ENCODE results near the gene COL27A1. TPM values are rescaled to one million over a fixed set of nuclear protein-coding genes. Genes with fewer than 3 reads are reported as not detected.

COL27A1 gene
- total RNA-seq (1 to 10 TPM; 2.6 to 8.4 (median 7.1) TPM), polyA plus RNA-seq (10.3 TPM)
- long read RNA-seq, donor 1, partial matches to known transcripts: 6 of 9 reads
- long read RNA-seq, donor 1, other reads (novel, unspliced or antisense): 3 of 9 reads
- long read RNA-seq, donor 2, partial matches to known transcripts: 1 of 1 reads
- long read RNA-seq, donor 2, other reads (novel, unspliced or antisense): 0 of 1 reads
- long read RNA-seq, donor 3, partial matches to known transcripts: 0 of 1 reads
- long read RNA-seq, donor 3, other reads (novel, unspliced or antisense): 1 of 1 reads
- long read RNA-seq, donor 4, partial matches to known transcripts: 1 of 3 reads
- long read RNA-seq, donor 4, other reads (novel, unspliced or antisense): 2 of 3 reads

DNA sequence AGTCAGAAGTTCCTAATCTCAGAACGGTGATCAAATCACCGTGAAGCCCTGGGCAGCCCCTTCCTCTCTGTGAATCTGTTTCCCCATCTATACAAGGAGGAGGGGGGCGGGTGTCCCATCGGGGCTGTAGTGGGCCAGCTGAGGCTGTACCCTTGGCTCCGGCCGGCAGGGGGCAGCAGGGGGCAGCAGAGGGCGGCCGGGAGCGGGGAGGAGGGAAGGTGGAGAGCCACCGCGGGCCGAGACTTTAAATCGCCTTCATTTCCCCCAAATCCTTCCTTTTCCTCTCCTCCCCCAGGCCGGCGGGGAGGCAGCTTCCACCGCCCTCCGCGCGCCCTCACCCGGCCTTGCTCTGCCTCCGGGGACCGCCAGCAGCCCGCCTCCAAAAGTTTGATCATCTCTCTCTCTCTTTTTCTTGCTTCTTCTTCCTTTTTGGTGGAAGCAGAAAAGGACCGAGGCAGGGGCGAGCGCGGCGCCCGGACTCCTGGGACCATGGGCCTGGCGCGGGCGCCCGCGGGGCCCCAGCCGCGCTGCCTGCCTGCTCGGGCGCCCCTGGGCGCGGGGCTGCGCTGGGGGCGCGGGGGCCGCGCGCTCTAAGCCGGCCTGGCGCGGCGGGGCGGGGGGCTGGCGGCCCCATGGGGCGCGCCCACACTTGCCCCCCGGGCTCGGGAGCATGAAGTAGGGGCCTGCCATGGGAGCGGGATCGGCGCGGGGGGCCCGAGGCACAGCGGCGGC, at the start of gene COL27A1:
TSS of gene COL27A1 (plus strand) at position 275 of the 732 bp plus-strand sequence. CDS start at position 689, 414 bp downstream.
- Histone ChIP-seq H3K27me3 (ENCODE audit: control insufficient read depth, insufficient read depth) (no peaks in the 10 kb centered on the region), H3K4me3 (ENCODE audit: low read length) (peak within 1 kb of the TSS; percentile 89), H3K4me1 (ENCODE audit: control insufficient read depth, insufficient read depth, low read length) (peaks cover 2% of the 10 kb centered on the region), H3K9me3 (ENCODE audit: control insufficient read depth, low read length) (no peaks in the 10 kb centered on the region), H3K27ac (ENCODE audit: low read length) (no peak within 1 kb of the TSS)
- intact Hi-C loops (cut with DNase I): loop anchor here in 3 of 4 donors (1.0 to 10.0 kb wide), 6 partner anchors 107 to 137 kb away; no protein-coding TSS in a partner anchor
- WGBS: under 1% methylated on average over 63 of the region's 63 CpGs
- ATAC-seq: peak; percentile 90 to 93
- DNase-seq: peak; percentile 81 to 95 (median 94)

DNA sequence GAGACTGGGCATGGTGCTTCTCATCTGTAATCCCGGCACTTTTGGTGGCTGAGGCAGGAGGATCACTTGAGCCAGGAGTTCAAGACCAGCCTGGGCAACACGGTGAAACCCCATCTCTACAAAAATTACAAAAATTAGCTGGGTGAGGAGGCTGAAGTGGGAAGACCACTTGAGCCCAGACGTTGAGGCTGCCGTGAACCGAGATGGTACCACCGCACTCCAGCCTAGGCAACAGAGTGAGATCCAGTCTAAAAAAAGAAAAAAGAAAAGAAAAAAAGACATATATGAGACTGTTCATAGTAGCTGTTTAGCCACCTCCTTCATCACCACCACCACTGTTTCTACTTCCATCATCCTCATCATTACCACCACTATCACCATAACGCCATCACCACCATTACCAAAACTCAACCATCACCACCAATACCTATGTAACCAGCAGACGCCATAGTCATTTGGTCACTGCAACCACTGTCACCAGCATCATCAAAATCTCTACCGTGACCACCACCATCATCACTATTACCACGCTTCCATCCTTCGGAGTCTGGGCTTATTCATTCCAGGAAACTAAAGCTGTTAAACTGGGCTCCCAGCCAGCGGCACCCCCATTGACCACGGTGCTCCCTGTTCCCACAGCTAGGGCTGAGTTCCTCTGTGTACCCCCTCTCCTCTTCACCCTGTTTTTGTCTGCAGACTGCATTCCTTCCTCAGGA, 47.9 kb upstream of the COL27A1 start:
- no peaks in the 10 kb centered on the region for H3K4me1 ChIP-seq (ENCODE audit: control insufficient read depth, insufficient read depth, low read length)
- no peaks in the 10 kb centered on the region for H3K9me3 ChIP-seq (ENCODE audit: control insufficient read depth, low read length)
- WGBS: 63% methylated on average over 13 of the region's 13 CpGs
- H3K27me3 ChIP-seq (ENCODE audit: control insufficient read depth, insufficient read depth): no peaks in the 10 kb centered on the region
- H3K4me3 ChIP-seq (ENCODE audit: low read length): no peak overlapping the region
- intact Hi-C loops (cut with DNase I): loop anchor here (2.0 to 5.0 kb wide), 4 partner anchors 45 to 185 kb away; no protein-coding TSS in a partner anchor
- no peak overlapping the region for H3K27ac ChIP-seq (ENCODE audit: low read length)
- ATAC-seq (no peak), DNase-seq (peak in 1 of 3 donors; percentile 56)

DNA sequence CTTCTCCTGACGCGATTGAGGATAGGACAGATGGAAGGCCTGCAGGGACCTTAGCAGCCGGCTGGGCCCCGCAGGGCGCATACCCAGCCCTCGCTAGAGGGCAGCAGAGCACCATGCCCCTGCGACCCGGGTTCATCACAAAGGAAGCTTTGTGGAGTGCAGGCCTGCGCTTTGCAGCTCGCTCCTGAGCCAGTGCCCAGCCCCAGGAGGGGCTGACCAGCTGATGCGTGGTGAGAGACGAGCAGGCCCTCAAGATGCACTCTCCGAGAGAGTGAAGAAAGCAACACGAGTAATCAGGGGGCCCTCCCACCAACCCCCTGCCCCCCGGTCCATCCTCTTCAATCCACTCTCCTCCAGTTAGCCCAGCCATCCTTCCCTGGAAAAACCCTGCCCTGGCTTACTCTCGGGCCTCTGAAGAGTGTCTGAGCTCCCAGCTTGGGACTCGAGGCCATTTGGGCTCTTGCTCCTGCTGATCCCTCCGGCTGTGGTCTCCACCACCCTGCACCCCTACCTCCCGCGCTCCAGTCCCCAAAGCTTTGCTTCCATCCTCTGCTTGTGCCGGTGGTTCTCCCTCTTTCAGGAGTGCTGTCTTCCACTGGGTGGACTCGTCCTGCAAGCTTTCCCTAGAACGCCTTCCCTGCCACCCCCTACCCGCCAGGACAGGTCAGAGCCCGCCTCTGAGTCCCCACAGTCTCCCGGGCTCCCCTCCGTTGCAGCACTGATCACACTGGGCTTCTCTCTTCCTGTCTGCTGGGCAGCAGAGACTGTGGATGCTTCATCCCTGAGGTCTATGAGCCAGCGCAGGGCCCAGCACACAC, 47.1 kb upstream of the COL27A1 start:
- WGBS: 42% methylated on average over 28 of the region's 28 CpGs

DNA sequence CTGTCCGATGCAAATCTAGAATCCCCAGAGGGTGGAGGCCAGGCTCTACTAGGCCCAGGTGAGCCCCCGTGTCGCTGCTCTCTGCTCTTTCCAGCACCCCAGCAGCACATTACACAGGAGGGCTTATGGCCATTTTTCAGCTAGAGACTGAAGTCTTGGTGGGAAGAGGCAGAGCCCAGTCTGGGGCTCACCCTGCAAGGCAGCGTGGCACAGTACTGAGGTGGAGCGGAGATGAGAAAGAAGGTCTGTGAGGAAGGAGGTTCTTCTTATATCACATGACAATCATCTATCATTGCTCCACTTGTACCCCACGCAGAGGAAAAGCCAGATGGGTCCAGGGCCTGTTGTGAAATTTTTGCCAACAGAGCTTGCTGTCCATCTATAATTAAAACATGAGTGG, 46.2 kb upstream of the COL27A1 start:
- no peaks in the 10 kb centered on the region for H3K27me3 ChIP-seq (ENCODE audit: control insufficient read depth, insufficient read depth)

More for the DNA sequence above, 47.1 kb upstream of the COL27A1 start:
- DNase-seq: peak; percentile 81 to 94 (median 93)
- Histone ChIP-seq H3K4me1 (ENCODE audit: control insufficient read depth, insufficient read depth, low read length) (peaks cover 2% of the 10 kb centered on the region), H3K9me3 (ENCODE audit: control insufficient read depth, low read length) (no peaks in the 10 kb centered on the region), H3K27ac (ENCODE audit: low read length) (no peak overlapping the region), H3K27me3 (ENCODE audit: control insufficient read depth, insufficient read depth) (no peaks in the 10 kb centered on the region), H3K4me3 (ENCODE audit: low read length) (no peak overlapping the region)
- peak; percentile 95 to 97 for ATAC-seq
- intact Hi-C loops (cut with DNase I): loop anchor here (2.0 to 5.0 kb wide), 4 partner anchors 44 to 184 kb away; no protein-coding TSS in a partner anchor

DNA sequence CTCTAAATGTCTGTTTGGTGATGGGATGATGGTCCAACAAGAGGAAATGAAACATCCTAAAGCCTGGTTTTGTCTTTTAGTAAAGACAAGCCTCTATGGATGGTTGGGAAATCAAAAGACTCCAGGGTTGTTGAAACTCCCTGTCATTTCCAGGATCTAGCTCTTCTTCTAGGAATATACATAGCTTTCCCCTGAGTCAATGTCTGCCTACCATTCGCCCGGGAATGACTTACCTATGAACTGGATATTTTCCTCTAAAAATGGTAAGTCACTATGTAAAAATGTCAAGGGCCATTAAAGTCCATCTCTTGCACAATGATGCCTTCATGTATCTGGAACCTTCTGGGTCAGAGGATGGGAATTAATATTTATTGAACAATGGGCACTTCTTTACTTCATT, 45.2 kb upstream of the COL27A1 start:
- ATAC-seq (no peak), DNase-seq (no peak)
- no peaks in the 10 kb centered on the region for H3K27me3 ChIP-seq (ENCODE audit: control insufficient read depth, insufficient read depth)
- WGBS: 86% methylated on average over 2 of the region's 2 CpGs
- no peak overlapping the region for H3K4me3 ChIP-seq (ENCODE audit: low read length)
- intact Hi-C loops (cut with DNase I): no loop called here
- no peak overlapping the region for H3K27ac ChIP-seq (ENCODE audit: low read length)
- peaks cover 5% of the 10 kb centered on the region for H3K4me1 ChIP-seq (ENCODE audit: control insufficient read depth, insufficient read depth, low read length)
- no peaks in the 10 kb centered on the region for H3K9me3 ChIP-seq (ENCODE audit: control insufficient read depth, low read length)

More for the DNA sequence above, 46.2 kb upstream of the COL27A1 start:
- no peak for DNase-seq
- Histone ChIP-seq H3K4me1 (ENCODE audit: control insufficient read depth, insufficient read depth, low read length) (peaks cover 5% of the 10 kb centered on the region), H3K4me3 (ENCODE audit: low read length) (no peak overlapping the region), H3K27ac (ENCODE audit: low read length) (no peak overlapping the region), H3K9me3 (ENCODE audit: control insufficient read depth, low read length) (no peaks in the 10 kb centered on the region)
- 92% methylated on average over 6 of the region's 6 CpGs for WGBS
- ATAC-seq: no peak
- intact Hi-C loops (cut with DNase I): loop anchor here (2.0 to 5.0 kb wide), 4 partner anchors 43 to 183 kb away; no protein-coding TSS in a partner anchor

DNA sequence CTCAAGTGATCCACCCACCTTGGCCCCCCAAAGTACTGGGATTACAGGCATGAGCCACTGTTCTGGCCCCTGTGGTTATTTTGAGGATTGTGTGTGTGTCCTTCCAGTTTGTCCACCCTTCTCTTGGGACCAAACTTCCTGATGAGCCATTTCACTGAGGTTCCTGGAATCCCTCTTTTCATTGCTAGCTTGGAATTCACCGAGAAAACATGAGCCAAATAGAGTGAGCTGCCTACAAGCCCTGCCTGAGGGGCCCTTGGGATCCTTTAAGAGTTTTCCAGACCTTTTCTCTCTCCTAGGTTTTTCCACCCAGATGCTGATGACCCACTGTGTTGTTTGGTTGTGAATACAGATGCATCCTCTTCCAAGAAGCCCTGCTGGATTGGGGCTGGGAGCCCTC, 43.0 kb upstream of the COL27A1 start:
- ATAC-seq: peak in 1 of 2 donors; percentile 9
- no peak for DNase-seq
- 47% methylated on average over 1 of the region's 1 CpG for WGBS
- no peak overlapping the region for H3K4me3 ChIP-seq (ENCODE audit: low read length)
- H3K27ac ChIP-seq (ENCODE audit: low read length): peak overlapping the region; percentile 55
- intact Hi-C loops (cut with DNase I): no loop called here
- no peaks in the 10 kb centered on the region for H3K9me3 ChIP-seq (ENCODE audit: control insufficient read depth, low read length)
- peaks cover 10% of the 10 kb centered on the region for H3K4me1 ChIP-seq (ENCODE audit: control insufficient read depth, insufficient read depth, low read length)
- no peaks in the 10 kb centered on the region for H3K27me3 ChIP-seq (ENCODE audit: control insufficient read depth, insufficient read depth)

DNA sequence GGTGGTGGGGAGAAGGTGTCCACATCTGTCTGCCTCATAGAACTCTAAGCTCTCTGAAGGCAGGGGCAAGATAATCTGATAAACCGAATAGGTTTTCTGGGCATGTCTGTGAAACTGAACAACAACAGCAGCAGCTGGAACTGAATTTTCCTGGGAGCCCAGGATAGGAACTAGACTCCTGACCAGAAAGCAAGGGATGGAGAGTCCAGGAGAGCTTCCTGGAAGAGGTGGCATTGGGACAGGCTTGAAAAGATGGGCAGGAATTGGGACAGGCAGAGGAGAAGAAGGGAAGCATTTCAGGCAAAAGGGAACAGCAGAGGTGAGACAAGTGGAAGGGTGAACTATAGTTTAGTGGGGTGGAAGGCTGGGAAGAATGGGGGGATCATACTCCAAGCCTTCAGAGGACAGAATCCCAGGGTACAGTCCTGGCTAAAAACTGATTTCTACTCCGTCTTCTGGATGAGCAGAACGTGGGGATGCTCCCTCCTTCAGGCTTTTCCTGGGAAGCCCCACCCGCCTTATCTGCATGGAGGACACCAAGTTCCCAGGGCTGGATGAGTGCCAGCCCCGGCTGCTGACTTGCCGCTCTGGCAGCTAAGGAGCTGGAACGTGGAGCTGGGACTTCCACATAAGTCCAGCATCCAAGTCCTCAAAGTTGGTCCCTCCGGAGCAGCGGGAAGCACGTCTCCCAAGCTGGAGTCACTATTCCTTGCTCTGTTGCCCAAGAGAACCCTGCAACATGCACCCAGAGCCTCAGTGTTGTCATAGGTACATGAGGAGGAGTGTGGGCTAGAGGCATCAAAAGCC, 42.4 kb upstream of the COL27A1 start:
- Histone ChIP-seq H3K27ac (ENCODE audit: low read length) (peak overlapping the region; percentile 55), H3K4me1 (ENCODE audit: control insufficient read depth, insufficient read depth, low read length) (peaks cover 10% of the 10 kb centered on the region), H3K27me3 (ENCODE audit: control insufficient read depth, insufficient read depth) (no peaks in the 10 kb centered on the region), H3K4me3 (ENCODE audit: low read length) (no peak overlapping the region), H3K9me3 (ENCODE audit: control insufficient read depth, low read length) (no peaks in the 10 kb centered on the region)
- peak; percentile 77 to 80 for ATAC-seq
- intact Hi-C loops (cut with DNase I): no loop called here
- WGBS: 15% methylated on average over 10 of the region's 10 CpGs
- peak; percentile 90 to 97 (median 94) for DNase-seq

DNA sequence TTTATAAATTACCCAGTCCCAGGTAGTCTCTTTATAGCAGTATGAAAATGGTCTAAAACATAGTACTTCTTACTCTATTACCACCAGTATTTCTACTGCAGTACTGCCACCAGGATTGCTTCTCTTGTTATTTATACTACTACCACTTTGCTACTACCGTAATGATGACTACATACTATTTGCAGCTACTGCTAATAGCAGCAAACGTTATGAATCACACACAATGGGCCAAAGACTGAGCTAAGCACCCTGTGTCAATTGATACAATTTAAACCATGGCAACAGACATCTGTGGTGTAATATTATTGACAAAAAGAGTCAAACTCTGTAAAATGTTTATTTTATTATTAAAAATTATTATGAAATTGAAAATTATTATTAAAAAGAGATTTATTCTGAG, 41.0 kb upstream of the COL27A1 start:
- WGBS: 43% methylated on average over 2 of the region's 2 CpGs
- intact Hi-C loops (cut with DNase I): no loop called here
- ATAC-seq: no peak

DNA sequence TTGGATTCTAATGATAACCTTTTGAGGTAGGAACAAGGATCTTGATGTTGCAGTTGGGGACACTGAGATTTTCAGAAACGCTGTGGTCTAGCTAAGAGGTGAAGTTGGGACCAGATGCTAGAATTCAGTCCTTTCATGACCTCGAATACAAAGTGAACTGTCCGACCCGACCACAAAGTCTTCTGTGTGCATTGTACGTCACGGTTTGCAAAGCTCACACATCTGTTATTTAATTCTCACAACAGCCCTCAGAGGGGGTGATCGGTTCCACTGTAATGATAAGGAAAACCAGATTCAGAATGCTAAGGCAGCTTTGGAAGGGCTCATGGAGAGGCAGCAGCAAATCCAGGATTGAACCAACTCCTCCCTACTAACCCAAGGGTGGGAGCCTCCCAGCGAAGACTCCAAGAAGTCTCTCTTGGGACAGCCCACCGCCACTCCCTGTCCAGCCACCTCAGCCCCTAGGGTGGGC, 39.6 kb upstream of the COL27A1 start:
- ATAC-seq: peak; percentile 9 to 13
- Histone ChIP-seq H3K27me3 (ENCODE audit: control insufficient read depth, insufficient read depth) (no peaks in the 10 kb centered on the region), H3K4me1 (ENCODE audit: control insufficient read depth, insufficient read depth, low read length) (peaks cover 10% of the 10 kb centered on the region), H3K27ac (ENCODE audit: low read length) (no peak overlapping the region), H3K9me3 (ENCODE audit: control insufficient read depth, low read length) (no peaks in the 10 kb centered on the region), H3K4me3 (ENCODE audit: low read length) (no peak overlapping the region)
- WGBS: 66% methylated on average over 9 of the region's 9 CpGs
- no peak for DNase-seq
- intact Hi-C loops (cut with DNase I): no loop called here

More for the DNA sequence above, 41.0 kb upstream of the COL27A1 start:
- no peaks in the 10 kb centered on the region for H3K27me3 ChIP-seq (ENCODE audit: control insufficient read depth, insufficient read depth)
- H3K4me1 ChIP-seq (ENCODE audit: control insufficient read depth, insufficient read depth, low read length): peaks cover 10% of the 10 kb centered on the region
- H3K27ac ChIP-seq (ENCODE audit: low read length): no peak overlapping the region
- no peaks in the 10 kb centered on the region for H3K9me3 ChIP-seq (ENCODE audit: control insufficient read depth, low read length)
- no peak for DNase-seq
- no peak overlapping the region for H3K4me3 ChIP-seq (ENCODE audit: low read length)
